ENCODE measurements around the gene FCN2. TPM values are rescaled to one million over a fixed set of nuclear protein-coding genes. Genes with fewer than 3 reads are reported as not detected.

Gene FCN2
- total RNA-seq, 1 experiment from 2014 or later: not detected

- H3K4me3 ChIP-seq: no peak overlapping the region
- DNase-seq: no peak
- no peaks in the 10 kb centered on the region for H3K27me3 ChIP-seq
- peaks cover 11% of the 10 kb centered on the region for H3K9me3 ChIP-seq
- H3K36me3 ChIP-seq: no peaks in the 10 kb centered on the region
These were observed 11.1 kb downstream of the FCN2 start for GRCh38 chr9:134891713-134892112.

GRCh38 chr9:134892221-134892620, 11.6 kb downstream of the FCN2 start:
- Histone ChIP-seq H3K27me3 (no peaks in the 10 kb centered on the region), H3K4me3 (no peak overlapping the region), H3K36me3 (no peaks in the 10 kb centered on the region), H3K9me3 (peaks cover 11% of the 10 kb centered on the region)
- no peak for DNase-seq

GRCh38 chr9:134892820-134893420, 12.3 kb downstream of the FCN2 start:
- no peaks in the 10 kb centered on the region for H3K36me3 ChIP-seq
- no peaks in the 10 kb centered on the region for H3K27me3 ChIP-seq
- H3K4me3 ChIP-seq: no peak overlapping the region
- H3K9me3 ChIP-seq: peaks cover 11% of the 10 kb centered on the region
- DNase-seq: no peak

GRCh38 chr9:134894136-134894860, 13.7 kb downstream of the FCN2 start:
- DNase-seq: no peak
- Histone ChIP-seq H3K9me3 (peaks cover 11% of the 10 kb centered on the region), H3K36me3 (no peaks in the 10 kb centered on the region), H3K4me3 (no peak overlapping the region), H3K27me3 (no peaks in the 10 kb centered on the region)

GRCh38 chr9:134895097-134895496, 14.5 kb downstream of the FCN2 start:
- no peaks in the 10 kb centered on the region for H3K36me3 ChIP-seq
- no peaks in the 10 kb centered on the region for H3K27me3 ChIP-seq
- H3K4me3 ChIP-seq: no peak overlapping the region
- H3K9me3 ChIP-seq: peaks cover 11% of the 10 kb centered on the region
- DNase-seq: peak; percentile 77

- H3K9me3 ChIP-seq: peaks cover 11% of the 10 kb centered on the region
These were observed 14.9 kb downstream of the FCN2 start for GRCh38 chr9:134895567-134895907.

GRCh38 chr9:134895908-134896833, 15.6 kb downstream of the FCN2 start:
- Histone ChIP-seq H3K4me3 (no peak overlapping the region), H3K27me3 (no peaks in the 10 kb centered on the region)

More at GRCh38 chr9:134895567-134895907, 14.9 kb downstream of the FCN2 start:
- Histone ChIP-seq H3K36me3 (no peaks in the 10 kb centered on the region), H3K27me3 (no peaks in the 10 kb centered on the region), H3K4me3 (no peak overlapping the region)
- no peak for DNase-seq

GRCh38 chr9:134896834-134897583, 16.4 kb downstream of the FCN2 start:
- no peak for DNase-seq

More at GRCh38 chr9:134895908-134896833, 15.6 kb downstream of the FCN2 start:
- no peaks in the 10 kb centered on the region for H3K36me3 ChIP-seq
- peak; percentile 87 for DNase-seq
- H3K9me3 ChIP-seq: peaks cover 11% of the 10 kb centered on the region

GRCh38 chr9:134897584-134898170, 17.1 kb downstream of the FCN2 start:
- Histone ChIP-seq H3K9me3 (peaks cover 11% of the 10 kb centered on the region), H3K36me3 (no peaks in the 10 kb centered on the region), H3K27me3 (no peaks in the 10 kb centered on the region; the same call in 1 of the 2 replicates), H3K4me3 (no peak overlapping the region)
- no peak for DNase-seq

More at GRCh38 chr9:134896834-134897583, 16.4 kb downstream of the FCN2 start:
- H3K4me3 ChIP-seq: no peak overlapping the region
- H3K36me3 ChIP-seq: no peaks in the 10 kb centered on the region
- no peaks in the 10 kb centered on the region for H3K27me3 ChIP-seq
- peaks cover 11% of the 10 kb centered on the region for H3K9me3 ChIP-seq

- H3K9me3 ChIP-seq: peaks cover 11% of the 10 kb centered on the region
- no peak for DNase-seq
- no peaks in the 10 kb centered on the region; the same call in 1 of the 2 replicates for H3K27me3 ChIP-seq
- H3K4me3 ChIP-seq: no peak overlapping the region
- H3K36me3 ChIP-seq: no peaks in the 10 kb centered on the region
These were observed 17.7 kb downstream of the FCN2 start for GRCh38 chr9:134898319-134898718.

GRCh38 chr9:134899168-134899567, 18.6 kb downstream of the FCN2 start:
- Histone ChIP-seq H3K36me3 (no peaks in the 10 kb centered on the region), H3K27me3 (no peaks in the 10 kb centered on the region; the same call in 1 of the 2 replicates), H3K9me3 (peaks cover 9% of the 10 kb centered on the region), H3K4me3 (no peak overlapping the region)
- DNase-seq: no peak

- peaks cover 3% of the 10 kb centered on the region; the same call in 1 of the 2 replicates for H3K9me3 ChIP-seq
- DNase-seq: no peak
- peaks cover 1% of the 10 kb centered on the region; the same call in 1 of the 2 replicates for H3K27me3 ChIP-seq
- H3K4me3 ChIP-seq: no peak overlapping the region
- no peaks in the 10 kb centered on the region for H3K36me3 ChIP-seq
These were observed 19.2 kb downstream of the FCN2 start for GRCh38 chr9:134899818-134900217.

GRCh38 chr9:134902936-134903335, 22.3 kb downstream of the FCN2 start:
- no peak overlapping the region for H3K4me3 ChIP-seq
- H3K27me3 ChIP-seq: peaks cover 9% of the 10 kb centered on the region
- no peaks in the 10 kb centered on the region for H3K9me3 ChIP-seq
- no peak for DNase-seq
- no peaks in the 10 kb centered on the region for H3K36me3 ChIP-seq

GRCh38 chr9:134908524-134909309, 28.1 kb downstream of the FCN2 start:
- no peaks in the 10 kb centered on the region for H3K9me3 ChIP-seq
- H3K4me3 ChIP-seq: no peak overlapping the region
- no peak for DNase-seq
- peaks cover 9% of the 10 kb centered on the region for H3K27me3 ChIP-seq
- H3K36me3 ChIP-seq: no peaks in the 10 kb centered on the region

Measured in MG63 (cell line).